EL (cell line): ENCODE measurements around the gene CD300C.
A peak's percentile ranks its signal among the peaks of the same experiment; 100 is the strongest.
"Not testable (repeated sequence)": the region's sequence is repeated elsewhere in the genome, so short reads cannot be mapped to it uniquely, and the experiment has no call there.

Experiments used
- DNase-seq: peaks from one replicate; pipeline ENCODE4 v3.0.0-alpha.2; 2016

The CD300C gene

DNA sequence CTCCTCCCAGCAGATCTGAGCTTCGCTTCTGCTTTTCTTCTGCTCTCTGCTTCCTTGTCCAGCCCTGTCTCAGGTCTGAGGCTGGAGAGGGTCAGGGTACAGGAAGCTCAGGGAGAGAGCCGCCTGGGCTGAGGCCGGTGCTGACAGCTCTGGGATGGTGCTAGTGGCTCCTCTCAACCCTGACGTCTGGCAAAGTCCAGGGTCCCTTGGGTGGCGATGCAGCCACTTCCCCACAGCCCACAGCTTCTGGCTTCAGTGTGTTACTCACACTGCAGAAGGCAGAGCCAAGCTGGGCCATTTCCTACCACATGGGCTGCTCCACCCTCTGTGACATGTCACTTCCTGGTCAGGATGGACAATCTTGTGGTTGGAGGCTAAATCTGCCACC, at the start of gene CD300C:
TSS of gene CD300C (minus strand) at position 273 of the 388 bp plus-strand sequence. CDS start 333 bp downstream, outside the sequence.
- no peak for DNase-seq

DNA sequence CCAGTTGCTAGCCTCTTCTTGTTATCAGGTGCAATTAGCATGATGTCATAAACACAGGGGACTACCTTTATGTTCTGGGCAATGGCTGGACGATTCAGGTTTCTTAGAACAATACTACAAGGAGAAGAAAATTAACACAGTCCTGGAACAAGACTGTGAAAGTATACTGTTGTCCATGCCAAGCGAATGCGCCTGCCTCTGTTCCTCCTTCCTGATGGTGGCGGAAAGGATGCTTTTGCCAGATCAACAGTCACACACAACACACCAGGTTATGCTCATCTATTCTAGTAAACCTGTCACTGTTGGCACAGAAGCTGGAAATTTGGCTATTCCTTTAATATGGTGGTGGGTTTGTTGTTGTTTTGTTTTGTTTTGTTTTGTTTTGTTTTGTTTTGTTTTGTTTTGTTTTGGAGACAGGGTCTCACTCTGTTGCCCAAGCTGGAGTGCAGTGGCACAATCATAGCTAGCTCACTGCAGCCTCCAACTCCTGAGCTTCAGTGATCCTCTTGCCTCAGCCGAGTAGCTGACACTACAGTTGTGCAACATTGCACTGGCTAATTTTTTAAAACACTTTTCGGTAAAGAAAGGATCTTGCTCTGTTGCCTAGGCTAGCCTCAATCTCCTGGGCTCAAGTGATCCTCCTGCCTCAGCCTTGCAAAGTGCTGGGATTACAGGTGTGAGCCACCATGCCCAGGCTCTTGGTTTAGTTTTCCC, 49.3 kb upstream of the CD300C start:
- no peak for DNase-seq

DNA sequence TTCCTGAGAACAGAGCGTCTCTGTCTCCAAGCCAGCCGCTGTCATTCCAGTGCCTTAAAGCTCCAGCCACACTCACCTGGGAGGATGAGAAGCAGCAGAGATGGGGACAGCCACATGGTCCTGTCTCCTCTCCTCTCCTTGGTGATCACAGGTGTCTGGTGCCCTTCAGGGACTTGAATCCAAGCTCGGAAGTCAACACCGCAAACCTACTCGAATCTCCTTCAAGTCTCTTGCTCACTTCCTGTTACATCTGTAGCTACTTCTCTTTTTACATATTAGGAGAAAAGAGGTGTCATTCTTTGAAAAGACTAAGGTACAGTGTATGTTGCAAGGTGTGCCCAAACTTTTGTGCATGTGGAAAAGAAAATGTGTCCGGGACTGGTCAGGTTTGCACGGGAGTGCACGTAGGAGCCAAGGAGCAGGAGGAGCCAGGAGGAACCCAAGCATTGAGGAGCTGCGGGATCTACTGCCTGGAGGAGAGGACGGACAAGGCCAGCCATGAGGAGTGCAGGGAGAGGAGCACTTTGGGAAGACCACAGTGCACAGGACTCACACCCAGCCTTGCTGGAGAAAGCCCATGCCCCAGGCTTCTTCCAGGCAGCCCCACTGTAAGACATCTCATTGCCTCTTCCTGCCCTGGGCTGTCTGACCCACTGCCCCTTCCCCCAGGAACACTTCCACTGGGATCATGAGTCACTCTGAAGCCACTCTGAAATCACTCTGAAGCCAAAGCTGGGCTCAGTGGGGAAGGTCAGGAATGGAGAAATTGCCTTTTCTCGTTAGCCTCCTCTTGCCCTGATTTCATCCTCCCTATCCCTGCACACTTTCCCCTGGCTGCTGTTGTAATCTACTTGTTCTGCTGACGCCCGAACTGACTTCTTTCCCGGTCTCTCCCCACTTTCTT, 46.4 kb upstream of the CD300C start, which contains the start of gene CD300LD:
TSS of gene CD300LD (minus strand) at position 197 of the 904 bp plus-strand sequence. CDS start at position 116, 81 bp downstream.
- no peak for DNase-seq

DNA sequence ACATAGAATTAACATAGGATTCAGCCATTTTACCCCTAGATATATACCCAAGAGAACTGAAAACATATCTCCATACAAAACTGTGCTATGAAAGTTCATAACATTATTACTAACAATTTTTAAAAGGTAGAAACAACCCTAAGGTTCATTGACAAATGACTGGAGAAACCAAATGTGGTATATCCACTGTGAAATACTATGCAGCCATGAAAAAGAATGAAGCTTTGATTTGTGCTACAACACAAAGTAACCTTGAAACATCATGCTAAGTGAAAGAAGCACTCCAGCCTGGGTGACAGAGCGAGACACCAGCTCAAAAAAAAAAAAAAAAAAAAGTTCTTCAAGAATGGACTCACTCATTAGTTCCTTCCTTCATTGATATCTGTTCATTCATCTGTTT, 45.6 kb upstream of the CD300C start:
- no peak for DNase-seq

DNA sequence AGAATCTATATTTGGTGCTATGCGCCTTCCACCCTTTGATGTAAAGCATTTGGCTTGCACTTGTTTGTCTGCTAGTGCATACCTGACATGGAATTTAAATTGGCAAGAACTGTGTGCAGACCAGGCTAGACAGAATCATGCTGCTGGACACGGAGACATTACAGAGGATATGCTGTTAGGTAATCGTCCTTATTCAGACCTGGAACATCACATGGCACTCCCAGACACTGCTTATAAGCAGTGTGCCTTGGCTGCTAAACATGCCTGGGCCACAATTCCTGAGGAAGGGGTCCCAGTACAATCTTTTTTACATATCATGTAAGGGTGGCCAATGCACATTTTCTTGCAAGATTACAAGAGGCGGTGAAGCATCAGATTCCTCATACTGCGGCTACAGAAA, 39.8 kb upstream of the CD300C start:
- no peak for DNase-seq

DNA sequence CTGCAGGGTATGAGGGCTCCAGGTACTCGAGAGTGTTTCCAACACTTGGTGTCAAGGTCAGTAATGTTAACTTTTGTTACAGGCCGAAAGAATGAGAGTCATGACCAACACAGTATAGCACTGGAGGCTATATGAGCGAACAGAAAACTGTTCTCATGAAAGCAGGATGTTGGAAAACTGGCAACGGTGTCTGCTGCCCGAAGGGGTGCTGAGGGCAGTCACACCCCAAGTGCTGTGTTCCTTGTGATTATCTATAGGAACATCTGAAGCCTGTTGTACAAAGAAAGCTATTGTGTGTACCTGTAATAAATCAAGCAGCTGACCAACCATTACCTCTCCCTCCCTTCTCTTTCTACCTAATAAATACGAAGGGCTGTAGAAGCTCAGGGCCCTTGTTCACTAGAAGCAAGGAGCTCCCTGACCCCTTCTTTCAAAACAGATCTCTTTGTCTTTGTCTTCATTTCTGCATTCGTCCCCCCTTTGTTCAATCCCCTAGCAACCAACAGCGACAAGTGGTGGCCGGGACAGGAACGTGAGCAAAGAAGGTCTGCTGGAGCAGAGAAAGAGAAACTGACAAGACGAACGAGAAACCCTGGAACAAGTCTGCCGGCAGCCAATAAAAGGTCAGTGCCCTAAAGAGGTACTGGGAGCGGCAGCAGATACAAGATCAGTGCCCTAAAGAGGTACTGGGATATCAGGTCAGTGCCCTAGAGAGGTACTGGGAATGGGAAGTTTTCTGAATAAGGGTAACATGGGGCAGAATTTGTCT, 38.6 kb upstream of the CD300C start:
- DNase-seq = no peak

DNA sequence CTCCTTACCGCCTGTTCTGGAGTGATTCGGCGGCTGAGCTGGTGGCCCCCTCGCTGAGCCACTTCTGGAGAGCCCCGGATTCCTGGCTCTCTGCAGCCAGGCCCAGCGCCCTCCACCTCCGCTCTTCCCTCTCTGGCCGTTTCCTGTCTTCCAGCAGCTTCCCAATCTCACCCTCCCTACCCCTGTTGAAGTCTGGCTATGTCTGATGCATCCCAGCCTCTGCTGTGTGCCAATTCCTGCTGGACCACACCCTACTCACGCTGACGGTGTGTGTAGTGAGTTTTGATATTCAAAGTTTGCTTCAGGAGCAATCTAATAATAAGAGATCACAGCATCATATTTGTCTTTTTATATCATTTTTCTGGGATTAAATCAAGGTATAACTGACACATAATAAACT, 36.7 kb upstream of the CD300C start:
- DNase-seq = no peak

DNA sequence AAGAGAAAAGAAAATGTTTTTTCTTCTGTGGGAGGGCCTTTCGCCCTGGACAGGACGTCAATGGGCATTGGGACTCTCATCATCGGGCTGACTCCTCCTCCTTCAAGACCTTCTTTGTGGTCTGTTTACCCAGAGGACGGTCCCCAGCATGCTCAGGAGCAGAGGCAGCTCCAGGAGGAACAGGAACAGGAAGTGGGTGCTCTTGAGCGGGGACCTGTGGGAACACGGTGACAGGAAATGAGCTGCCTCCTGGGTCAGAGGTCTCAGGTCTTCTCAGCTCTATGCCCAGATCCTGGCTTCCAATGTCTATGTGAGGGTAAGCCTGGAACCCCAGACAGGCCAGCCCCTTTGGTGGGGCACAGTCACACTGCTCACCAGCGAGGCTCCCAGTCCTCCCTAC, 34.0 kb upstream of the CD300C start:
- DNase-seq = no peak

DNA sequence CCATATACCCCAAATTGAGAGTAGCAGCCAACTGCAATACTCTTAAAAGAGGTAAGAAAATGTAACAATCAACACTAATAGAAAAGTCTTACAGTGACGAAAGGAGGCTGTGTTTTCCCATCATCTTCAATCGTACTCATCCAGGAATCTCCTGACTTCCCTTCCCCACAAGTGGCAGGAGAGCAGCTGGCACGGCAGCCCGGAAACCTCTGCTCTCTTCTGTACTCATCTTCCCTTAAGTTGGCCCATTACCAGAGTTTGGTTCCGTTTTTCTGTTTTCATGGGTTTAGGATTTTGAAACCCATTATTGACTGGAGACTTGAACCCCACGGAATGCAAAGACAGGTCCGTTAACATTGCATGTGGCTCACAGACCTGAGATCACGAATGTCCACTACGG, 33.1 kb upstream of the CD300C start:
- DNase-seq = no peak

DNA sequence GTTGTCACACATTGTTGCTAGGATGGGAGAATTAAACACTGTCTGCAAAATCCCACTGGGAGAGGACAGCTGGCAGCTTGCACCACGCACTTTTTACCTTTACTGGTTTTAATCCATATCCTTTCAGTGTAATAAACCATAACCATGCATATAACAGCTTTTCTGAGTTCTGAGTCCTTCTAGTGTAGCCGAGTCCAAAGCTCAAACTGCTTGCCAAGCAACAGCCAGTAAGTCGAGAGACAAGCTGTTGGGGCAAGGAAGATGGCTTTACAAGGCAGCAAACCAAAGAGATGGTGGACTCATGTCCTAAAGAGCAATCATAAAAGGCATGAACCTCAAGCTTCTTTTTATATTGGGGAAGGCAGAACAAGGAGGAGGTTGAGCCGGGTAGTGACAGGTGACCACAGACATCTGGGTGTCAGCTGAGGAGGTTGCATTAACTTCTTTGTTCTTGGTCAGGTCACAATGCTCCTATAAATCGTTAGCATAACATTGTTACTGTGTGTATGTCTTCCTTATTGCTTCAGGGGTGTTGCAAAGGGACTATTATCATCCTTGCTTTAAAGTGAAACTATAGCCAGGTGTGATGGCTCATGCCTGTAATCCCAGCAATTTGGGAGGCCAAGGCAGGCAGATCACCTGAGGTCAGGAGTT, 28.7 kb upstream of the CD300C start:
- DNase-seq = no peak

DNA sequence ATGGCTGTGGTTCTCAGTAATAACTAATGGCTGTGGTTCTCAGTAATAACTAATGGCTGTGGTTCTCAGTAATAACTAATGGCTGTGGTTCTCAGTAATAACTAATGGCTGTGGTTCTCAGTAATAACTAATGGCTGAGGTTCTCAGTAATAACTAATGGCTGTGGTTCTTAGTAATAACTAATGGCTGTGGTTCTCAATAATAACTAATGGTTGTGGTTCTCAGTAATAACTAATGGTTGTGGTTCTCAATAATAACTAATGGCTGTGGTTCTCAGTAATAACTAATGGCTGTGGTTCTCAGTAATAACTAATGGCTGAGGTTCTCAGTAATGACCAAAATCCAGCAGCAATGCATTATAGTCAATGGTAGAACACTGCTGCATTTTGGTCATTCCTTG, 27.7 kb upstream of the CD300C start:
- DNase-seq = not testable (repeated sequence)

DNA sequence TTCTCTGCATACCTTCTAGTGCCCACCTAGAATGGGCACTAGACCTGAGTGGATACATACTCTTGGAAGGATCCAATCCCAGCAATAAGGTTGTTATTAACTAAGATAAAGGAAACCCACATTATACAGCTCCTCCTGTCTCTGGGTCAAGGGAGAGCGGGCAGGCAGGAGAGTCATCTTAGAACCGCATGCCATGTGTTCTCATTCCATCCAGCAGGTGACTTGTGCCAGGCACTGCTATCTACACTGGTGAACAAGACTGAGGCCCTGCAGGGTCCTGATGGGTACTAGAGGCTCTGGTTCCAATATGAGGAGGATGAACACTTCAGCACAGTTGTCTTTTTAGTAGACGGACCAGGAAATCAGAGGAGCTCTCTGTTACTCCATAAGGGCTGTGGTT, 27.3 kb upstream of the CD300C start:
- DNase-seq = no peak

DNA sequence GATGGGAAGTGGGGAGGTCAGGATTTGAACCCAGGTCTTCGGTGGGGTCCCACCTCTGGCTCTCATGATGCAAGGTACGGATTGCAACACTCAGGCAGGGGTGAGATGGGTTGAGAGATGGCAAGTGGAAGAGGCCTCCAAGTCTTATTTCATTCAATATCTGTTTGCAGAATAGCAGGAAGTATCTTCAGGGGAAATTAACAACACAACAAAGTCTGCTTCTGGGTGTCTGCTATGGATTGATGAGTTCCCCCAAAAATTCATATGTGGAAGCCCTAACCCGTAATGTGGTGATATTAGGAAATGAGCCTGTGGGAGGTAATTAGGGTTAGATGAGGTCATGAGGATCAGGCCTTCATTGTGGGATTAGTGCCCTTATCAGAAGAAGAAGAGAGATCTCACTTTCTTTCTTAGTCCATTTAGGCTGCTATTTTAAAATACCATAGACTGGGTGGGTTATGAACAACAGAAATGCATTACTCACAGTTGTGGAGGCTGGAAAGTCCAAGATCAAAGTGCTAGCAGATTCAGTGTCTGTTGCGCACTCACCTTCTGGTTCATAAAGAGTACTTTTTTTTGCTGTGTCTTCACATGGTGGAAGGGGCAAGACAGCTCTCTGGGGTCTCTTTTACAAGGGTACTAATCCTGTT, 25.8 kb upstream of the CD300C start:
- no peak for DNase-seq

DNA sequence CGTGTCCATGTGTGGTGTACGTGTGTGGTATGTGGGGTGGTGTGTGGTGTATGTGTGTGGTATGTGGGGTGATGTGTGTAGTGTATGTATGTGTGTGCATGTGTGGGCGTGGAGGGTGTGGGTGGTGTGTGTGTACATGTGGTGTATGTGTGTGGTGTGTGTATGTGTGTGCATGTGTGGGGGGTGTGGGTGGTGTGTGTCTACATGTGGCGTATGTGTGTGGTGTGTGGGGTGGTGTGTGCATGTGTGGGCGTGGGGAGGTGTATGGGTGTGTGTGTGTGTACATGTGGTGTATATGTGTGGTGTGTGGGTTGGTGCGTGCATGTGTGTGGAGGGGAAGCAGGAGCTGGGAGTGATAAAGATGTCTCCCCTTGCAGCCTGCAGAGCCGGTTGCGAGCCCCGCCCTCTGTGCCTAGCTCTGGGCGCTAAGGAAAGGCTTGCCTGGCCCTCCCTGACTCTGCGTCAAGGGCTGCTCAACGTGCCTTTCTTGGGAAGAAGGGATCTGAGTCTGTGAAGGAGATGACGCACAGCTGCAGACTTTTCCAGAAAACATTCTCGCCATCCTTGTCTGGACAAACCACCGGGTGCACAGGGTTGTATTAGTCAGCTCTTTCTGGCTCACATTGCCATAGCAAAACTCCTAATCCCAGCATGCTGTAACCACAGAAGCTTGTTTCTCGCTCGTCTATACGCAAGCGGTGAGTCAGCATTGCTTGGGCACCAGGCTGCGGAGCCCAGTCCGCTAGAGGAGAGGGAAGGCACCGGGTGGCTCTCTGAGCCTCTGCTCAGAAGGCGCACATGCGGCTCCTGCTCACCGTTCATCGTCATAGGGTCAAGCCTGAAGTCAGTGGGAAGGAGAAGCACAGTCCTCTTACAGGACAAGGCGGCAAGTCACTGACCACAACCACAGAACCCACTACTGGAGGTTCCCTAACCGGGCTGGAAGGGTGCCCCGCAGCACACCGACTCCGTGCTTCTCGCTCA, 23.4 kb upstream of the CD300C start:
- peak; percentile 82 for DNase-seq

DNA sequence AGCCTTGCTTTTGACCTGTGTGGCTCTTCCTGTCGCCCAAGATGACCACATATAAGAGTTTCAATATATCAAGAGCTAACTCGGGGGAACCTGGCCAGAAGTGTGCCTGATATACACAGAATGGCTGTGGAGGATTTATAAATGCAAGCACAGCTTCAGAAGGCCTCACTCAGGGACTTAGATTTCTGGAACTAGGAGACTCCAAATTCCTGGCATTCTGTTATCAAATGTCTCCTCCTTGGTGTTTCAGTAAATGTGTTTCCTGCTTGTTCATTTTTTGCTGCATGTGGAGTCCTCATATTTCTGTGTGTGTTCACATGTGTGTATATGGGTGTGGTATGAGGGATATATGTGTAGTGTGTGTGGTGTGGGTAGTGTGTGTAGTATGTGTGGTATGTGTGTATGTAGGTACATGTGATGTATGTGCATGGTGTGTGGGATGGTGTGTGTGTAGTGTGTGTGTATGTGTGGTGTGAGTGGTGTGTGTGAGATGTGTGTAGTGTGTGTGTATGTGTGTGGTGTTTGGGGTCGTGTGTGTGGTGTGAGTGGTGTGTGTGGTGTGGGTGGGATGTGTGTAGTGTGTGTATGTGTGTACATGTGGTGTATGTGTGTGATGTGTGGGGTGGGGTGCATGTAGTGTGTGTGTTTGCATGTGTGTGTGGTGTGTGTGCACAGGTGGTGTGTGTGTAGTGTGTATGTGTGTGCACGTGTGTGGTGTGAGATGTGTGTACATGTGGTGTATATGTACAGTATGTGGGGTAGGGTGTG, 22.4 kb upstream of the CD300C start:
- DNase-seq = no peak

DNA sequence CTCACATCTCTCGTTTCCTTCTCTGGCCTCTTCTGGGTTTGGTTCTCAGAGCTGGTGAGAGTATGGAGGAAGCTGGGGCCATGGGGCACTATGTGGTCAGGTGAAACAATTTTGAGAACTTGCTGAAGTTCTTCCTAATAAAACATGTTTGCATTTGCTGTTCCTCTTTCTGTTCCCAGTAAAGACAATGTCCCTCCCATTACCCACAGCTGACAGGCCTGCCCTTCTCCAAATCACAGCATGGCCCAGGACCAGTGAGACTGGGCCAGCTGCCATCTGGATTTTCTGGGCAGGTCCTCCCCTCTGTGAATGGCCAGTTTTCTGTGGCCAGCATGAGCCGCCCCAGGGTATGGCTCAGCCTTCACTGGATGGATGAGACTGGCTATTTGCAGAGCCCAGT, 21.5 kb upstream of the CD300C start, which contains the start of gene CD300H:
TSS of gene CD300H (minus strand) at position 113 of the 400 bp plus-strand sequence.
- DNase-seq = no peak

DNA sequence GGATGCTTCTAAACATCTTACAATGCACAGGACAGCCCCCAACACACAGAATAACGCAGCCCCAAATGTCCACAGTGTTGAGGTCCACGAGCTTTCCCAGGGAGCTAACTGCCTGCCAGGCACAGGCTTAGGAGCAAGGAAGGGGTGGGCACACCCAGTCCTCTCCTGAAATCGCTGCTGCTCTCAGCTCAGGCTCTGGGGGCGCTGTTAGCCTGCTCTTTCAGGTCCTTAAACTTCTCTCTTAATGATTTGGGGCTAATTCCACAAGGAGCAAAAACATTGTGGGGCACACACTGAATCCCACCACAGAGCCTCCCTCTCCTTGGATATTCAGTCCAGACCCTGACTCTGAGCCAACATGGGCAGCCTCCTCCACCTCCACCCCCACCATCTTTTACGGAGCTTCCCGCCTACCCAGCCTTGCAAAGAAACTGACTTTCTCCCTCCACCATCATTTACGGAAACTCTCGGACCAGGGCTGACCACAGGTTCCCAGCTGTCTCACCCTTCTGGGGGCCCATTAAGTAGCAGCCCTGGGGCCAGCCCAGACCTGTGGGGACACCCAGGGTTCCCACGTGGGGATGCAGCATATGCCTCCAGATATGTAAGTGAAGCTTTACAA, 20.3 kb upstream of the CD300C start:
- peak; percentile 16 for DNase-seq

DNA sequence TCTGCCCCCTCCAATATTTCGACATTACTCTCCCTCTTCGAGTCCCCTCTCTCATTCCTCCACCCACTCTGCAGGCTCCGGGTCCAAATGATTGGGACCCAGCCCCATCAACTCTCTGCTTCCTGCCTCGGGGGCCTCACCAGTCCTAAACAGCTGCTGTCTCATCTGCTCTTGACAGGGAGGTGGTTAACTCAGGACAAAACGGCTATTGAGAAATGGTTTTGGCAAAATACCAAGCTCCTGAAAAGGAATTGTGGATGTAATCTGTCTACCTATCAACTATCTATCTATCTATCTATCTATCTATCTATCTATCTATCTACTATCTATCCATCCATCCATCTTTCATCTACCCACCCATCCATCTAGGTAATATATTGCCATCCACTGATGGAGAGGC, 19.2 kb upstream of the CD300C start:
- no peak for DNase-seq

DNA sequence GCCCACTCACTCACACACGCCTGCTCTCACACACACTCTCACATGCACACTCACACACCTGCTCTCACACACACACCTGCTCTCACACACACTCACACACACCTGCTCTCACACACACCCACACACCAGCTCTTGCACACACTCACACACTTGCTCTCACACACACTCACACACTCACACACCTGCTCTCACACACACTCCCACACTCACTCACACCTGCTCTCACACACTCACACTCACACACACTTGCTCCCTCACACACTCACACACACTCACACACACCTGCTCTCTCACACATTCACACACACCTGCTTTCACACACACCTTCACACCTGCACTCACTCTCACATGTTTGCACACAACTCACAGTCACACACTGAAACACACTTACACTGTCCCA, 17.4 kb upstream of the CD300C start:
- DNase-seq = no peak

DNA sequence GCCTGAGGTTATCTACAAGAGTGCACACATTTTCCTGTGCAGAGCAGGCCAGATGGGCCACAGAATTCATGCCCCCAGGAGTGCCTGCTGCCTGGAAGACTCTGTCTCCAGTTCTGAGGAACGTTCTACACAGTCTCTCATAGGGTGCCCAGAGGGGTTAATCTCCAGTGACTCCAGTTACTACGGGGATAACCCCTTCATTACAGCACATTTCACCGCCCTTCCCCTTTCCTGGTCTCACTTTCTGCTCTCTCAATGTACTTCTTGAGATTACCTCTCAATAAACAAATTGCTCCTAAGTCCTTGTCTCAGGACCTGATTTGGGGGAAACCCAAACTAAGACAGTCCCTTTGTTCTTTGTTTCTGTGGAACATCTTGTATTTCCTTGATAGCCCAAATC, 15.7 kb upstream of the CD300C start:
- no peak for DNase-seq
